HG02623 (cell line): ENCODE results near the gene DNAH7.

Source experiments
- ATAC-seq: cut with Tn5 transposase; IDR thresholded peaks from one replicate; pipeline ENCODE4 v1.9.1; 2021; ENCODE audit warnings: moderate library complexity; ENCODE audit not compliant: unreplicated experiment

DNAH7 gene

GRCh38 chr2:196079052-196079451 lies 10.4 kb upstream of the DNAH7 start:
- ATAC-seq, result no peak

DNA sequence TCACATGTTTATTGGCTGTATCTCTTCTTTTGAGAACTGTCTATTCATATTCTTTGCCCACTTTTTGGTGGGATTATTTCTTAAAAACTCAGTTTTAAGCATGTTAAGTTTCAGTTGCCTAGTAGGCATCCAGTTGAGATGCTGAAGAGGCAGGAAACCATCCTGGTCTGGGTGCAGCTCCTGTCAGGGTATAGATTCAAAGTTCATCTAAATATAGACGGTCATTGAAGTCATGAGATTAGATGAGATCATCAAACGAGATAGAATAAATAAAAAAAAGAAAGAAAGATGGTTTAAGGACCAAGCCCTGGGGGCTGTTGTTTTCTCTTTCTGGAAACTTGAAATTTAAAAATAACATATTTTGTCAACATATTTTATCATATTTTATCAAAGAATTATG lies 9.2 kb upstream of the DNAH7 start:
- ATAC-seq, result no peak

- no peak for ATAC-seq
Observed at GRCh38 chr2:196076778-196077568, 8.3 kb upstream of the DNAH7 start.

DNA sequence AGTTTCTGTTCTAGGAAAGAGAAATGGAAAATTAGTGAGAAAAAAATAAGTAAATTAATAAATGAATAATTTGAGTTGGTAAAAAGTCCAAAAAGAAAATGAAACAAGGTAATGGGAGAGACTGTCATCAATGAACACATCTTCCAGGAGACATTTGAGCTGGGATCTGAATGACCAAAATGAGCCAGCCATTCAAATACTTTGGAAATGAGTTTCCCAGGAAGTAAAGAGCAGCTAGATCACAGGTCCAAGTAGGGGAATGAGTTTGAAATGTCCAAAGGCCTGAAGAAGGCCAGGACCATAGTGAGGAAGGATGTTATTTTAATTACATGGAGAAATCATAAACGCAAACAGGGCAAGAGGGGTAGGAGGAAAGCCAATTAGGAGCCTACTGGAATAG lies 6.6 kb upstream of the DNAH7 start:
- ATAC-seq, result no peak

DNA sequence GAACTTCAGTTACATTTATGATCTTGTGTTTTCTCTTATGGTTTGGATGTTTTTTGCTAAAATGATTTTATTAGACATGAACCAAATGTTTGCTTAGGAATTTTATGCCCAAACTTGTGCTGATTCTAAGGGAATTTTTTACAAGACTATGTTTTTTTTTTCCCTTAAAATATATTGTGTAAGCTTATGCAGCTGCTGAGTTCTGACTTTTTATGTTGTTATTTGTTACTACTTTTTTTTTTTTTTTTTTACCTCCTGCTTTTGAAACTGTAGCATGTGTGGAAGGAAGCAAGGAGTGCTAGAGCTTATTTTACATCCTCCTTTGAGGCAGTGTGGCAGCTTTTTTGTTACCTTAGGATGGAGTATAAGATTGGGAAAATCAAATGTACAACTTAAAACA lies 6.0 kb upstream of the DNAH7 start:
- no peak for ATAC-seq

- no peak for ATAC-seq
Observed at GRCh38 chr2:196073521-196073920, 4.9 kb upstream of the DNAH7 start.

DNA sequence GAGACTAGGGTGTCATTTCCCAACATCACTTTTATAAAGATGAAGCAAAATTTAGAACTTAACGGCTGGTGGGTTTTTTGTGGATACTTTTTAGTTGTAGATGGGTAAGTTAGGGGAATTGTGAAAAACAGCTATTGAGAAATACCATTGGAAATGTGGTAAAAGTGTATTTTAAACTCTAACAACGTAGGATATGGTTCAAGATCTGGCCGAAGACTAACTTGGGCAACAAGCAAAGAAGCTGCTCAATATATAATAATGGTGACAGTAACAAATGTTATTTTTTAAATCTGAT lies 1.6 kb downstream of the DNAH7 start:
- ATAC-seq, result no peak

- no peak for ATAC-seq
Observed at GRCh38 chr2:196066291-196067087, 2.1 kb downstream of the DNAH7 start.

DNA sequence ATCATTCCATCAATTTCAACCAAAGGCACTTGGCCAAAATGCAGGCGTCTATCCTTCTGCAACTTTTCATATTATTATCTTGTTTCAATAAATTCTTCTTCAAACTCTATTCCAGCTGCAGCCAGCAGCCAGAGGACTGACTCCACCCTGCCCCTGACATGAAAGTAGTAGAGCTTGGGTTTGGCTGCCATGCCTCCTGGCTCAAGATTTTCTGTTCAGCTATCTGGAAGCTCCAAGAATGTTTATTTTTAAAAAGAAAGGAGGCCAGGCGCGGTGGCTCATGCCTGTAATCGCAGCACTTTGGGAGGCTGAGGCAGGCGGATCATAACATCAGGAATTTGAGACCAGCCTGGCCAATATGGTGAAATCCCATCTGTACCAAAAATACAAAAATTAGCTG lies 4.9 kb downstream of the DNAH7 start:
- ATAC-seq, result no peak

DNA sequence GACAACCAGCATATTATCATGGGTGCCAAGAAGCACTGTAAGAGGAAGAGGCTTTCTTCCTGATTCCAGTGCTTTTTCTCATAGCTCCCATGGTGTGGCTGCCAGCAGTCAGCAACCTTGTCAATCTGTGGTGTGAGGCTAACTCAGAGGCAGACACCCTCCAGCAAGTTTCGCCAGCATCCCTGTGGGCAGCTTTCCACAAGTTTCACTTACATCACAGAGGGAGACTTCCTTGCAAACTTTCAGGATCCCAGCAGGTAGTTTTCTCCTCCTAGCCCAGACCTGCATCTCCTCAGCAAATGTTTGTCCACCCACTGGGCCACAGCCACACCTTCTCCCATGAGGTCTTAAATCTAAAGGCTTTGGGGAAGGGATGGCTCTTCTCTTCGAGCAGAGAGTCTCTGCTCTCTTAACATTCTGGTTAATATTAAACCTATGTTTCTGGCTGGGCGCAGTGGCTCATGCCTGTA lies 9.1 kb downstream of the DNAH7 start:
- ATAC-seq, result no peak

- ATAC-seq, result no peak
Observed at GRCh38 chr2:196054631-196055030, 14.0 kb downstream of the DNAH7 start.

GRCh38 chr2:196046123-196046917 lies 22.3 kb downstream of the DNAH7 start:
- no peak for ATAC-seq

DNA sequence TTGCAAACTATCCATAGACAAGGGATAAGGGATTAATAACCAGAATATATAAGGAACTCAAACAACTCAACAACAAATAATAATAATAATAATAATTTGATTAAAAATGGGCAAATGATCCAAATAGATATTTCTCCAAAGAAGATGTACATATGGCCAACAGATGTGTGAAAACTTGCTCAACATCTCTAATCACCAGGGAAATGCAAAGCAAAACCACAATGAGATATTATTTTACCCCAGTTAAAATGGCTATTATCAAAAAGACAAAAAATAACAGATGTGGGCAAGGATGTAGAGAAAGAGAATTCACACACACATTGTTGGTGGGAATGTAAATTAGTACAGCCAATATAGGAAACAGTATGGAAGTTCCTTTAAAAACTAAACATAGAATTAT lies 26.9 kb downstream of the DNAH7 start:
- no peak for ATAC-seq

- no peak for ATAC-seq
Observed at GRCh38 chr2:196040218-196040617, 28.4 kb downstream of the DNAH7 start.

DNA sequence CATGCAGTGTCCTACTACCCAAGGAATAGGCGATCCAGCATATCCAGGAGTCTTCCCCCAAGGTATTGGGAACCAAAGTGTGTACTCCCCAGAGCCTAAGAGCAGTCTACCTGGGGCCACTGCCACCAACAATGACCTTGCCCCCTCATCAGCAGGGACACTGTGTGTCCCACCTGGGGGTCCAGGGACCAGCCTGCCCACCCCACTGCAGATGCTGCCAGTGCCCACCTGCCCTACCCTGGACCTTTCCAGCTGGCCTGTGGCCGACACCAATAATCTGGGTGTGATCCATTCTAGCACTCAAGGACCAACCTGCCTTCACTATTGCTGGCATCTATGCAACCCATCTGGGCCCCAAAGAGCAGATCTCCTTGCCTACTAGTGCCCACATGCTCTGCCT lies 32.2 kb downstream of the DNAH7 start:
- no peak for ATAC-seq

DNA sequence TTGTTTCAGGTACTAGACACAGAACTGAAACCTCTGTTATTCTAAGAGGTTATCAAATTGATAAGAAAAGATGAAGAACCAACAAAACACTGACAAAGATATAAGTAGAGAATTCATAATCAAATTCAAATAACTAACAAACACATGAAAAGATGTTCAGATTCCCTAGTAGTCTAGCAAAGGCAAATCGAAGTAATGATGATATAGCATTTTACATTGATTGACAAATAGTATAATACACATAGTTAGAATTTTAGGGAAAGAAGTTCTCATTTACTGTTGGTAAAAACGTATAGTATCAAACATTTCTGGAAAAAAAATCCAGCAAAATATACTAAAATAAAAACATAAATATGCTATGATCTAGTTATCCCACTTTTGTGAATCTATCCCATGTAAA lies 50.6 kb downstream of the DNAH7 start:
- ATAC-seq, result no peak

GRCh38 chr2:196012314-196012713 lies 56.3 kb downstream of the DNAH7 start:
- ATAC-seq, result no peak

- no peak for ATAC-seq
Observed at GRCh38 chr2:196000551-196000950, 68.1 kb downstream of the DNAH7 start.

DNA sequence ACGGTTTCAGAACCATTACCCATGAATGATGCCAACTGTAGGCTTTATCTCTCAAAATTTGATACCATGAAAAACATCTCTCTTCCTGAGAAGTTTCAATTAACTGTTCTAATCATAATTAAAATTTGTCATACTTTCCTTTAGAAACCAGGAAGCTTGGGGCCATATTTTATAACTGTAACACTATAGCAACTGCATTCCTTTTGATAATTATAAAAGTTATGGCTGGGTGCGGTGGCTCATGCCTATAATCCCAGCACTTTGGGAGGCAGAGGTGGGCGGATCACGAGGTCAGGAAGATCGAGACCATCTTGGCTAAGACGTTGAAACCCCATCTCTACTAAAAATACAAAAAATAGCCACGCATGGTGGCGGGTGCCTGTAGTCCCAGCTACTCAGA lies 70.6 kb downstream of the DNAH7 start:
- ATAC-seq, result no peak

GRCh38 chr2:195995499-195995898 lies 73.1 kb downstream of the DNAH7 start:
- ATAC-seq, result no peak

GRCh38 chr2:195993623-195994022 lies 75.0 kb downstream of the DNAH7 start:
- no peak for ATAC-seq

DNA sequence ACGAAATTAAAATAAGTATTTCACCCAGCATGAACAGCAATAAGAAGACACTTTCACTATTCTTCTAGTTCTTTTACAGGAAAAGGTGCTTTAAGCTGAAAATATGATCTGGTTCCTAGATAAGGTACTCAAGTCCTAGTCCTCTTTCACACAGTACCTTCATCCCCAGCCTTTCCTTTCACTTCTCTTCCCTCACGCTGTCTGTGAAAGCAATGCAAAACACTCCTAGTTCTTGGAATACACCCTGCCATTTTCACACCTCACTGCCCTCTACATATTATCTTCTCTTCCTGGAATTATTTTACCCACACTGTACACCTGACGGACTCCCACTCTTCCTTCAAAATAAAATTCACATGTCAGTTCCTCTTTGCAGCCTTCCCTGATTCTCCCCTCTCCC lies 82.9 kb downstream of the DNAH7 start:
- ATAC-seq, result no peak
